ENCODE results near the gene EIF4EBP3. TPM values are rescaled to one million over a fixed set of nuclear protein-coding genes. Genes with fewer than 3 reads are reported as not detected.

EIF4EBP3 gene
- total RNA-seq (2014; rRNA removed; shearing (Covaris generic)) = 0.54 and 2.3 TPM in 2 replicates
- polyA plus RNA-seq (2016; fragmentation: Nextera tagmentation; extraction: Ambion mirVana) = 14.1 and 14.5 TPM in 2 replicates

- peak within 1 kb of the TSS; percentile 90 for H3K4me2 ChIP-seq (ENCODE audit: unreplicated experiment)
- peak within 1 kb of the TSS; percentile 95 for H3K27ac ChIP-seq
- H3K9me3 ChIP-seq (ENCODE audit: low read depth) = no peaks in the 10 kb centered on the region
- H2AFZ ChIP-seq = peak within 1 kb of the TSS; percentile 66
- in situ Hi-C loops (cut with MboI) = no loop called here
- peaks cover 16% of the 10 kb centered on the region for H3K4me1 ChIP-seq (ENCODE audit: insufficient read depth)
- H3F3A ChIP-seq (ENCODE audit: insufficient read depth) = peaks cover 49% of the 10 kb centered on the region
- peaks cover 19% of the 10 kb centered on the region; the same call in 1 of the 2 replicates for H3K36me3 ChIP-seq (ENCODE audit: low read depth)
- H3K9me2 ChIP-seq (ENCODE audit: insufficient read depth) = no peaks in the 10 kb centered on the region
- DNase-seq = peak; percentile 99
- 3 to 5% methylated on average over 45 to 51 of the region's 52 CpGs for WGBS, 2 experiments (ENCODE audit: low coverage in 1 of 2, low lambda C conversion rate in 2 of 2, missing lambda C conversion rate in 2 of 2)
- peak within 1 kb of the TSS; percentile 90 for H3K9ac ChIP-seq
- 0 out of 2 replicates have a peak, but pooled peaks cover under 1% of the 10 kb centered on the region for H4K20me1 ChIP-seq (ENCODE audit: insufficient read depth)
- peaks cover 22% of the 10 kb centered on the region for H3K79me2 ChIP-seq (ENCODE audit: insufficient read depth)
- H3K4me3 ChIP-seq = peak within 1 kb of the TSS; percentile 73
- H3K27me3 ChIP-seq (replicated peaks; ENCODE audit: insufficient read depth) = no peaks in the 10 kb centered on the region
- no peak for TF ChIP-seq EZH2phosphoT487 (IDR thresholded peaks at IDR 0.05; ENCODE audit: insufficient read depth, low read depth)
These were observed at the start of gene EIF4EBP3 for GRCh38 chr5:140547508-140548299. EIF4EBP3 (plus strand) TSS chr5:140547662; CDS start chr5:140547738, 76 bp downstream.

DNA sequence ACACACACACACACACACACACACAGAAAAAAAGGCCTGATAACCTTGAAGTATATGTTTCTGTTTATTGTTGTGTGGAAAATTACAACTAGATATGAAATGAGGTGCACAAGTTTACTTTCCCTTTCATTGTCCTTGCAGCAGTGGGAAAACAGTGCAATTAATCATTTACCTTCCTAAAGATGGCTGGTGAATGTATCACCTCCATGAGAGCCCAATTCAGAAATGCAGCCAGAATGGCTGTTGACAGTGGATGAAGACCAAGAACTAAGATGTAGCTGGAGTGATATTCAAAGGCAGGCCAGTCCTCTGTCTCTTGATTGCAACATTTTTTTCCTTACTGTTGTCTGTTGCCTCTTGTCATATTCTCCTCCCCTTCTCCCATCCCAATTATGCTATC, 49.6 kb upstream of the EIF4EBP3 start:
- Histone ChIP-seq H3K4me3 (no peak overlapping the region), H4K20me1 (ENCODE audit: insufficient read depth) (no peaks in the 10 kb centered on the region), H3K4me1 (ENCODE audit: insufficient read depth) (no peaks in the 10 kb centered on the region), H3F3A (ENCODE audit: insufficient read depth) (no peaks in the 10 kb centered on the region), H3K9me3 (ENCODE audit: low read depth) (no peaks in the 10 kb centered on the region), H3K27ac (no peak overlapping the region), H3K79me2 (ENCODE audit: insufficient read depth) (no peaks in the 10 kb centered on the region), H3K9ac (no peak overlapping the region), H3K9me2 (ENCODE audit: insufficient read depth) (no peaks in the 10 kb centered on the region), H3K27me3 (replicated peaks; ENCODE audit: insufficient read depth) (no peaks in the 10 kb centered on the region), H3K4me2 (ENCODE audit: unreplicated experiment) (no peak overlapping the region), H3K36me3 (ENCODE audit: low read depth) (peaks cover 14% of the 10 kb centered on the region), H2AFZ (no peak overlapping the region)
- no peak for TF ChIP-seq EZH2 (IDR thresholded peaks at IDR 0.05; ENCODE audit: insufficient read depth, poor library complexity, severe bottlenecking)
- no peak for TF ChIP-seq EZH2phosphoT487 (IDR thresholded peaks at IDR 0.05; ENCODE audit: insufficient read depth, low read depth)
- DNase-seq = peak; percentile 1
- in situ Hi-C loops (cut with MboI) = no loop called here

DNA sequence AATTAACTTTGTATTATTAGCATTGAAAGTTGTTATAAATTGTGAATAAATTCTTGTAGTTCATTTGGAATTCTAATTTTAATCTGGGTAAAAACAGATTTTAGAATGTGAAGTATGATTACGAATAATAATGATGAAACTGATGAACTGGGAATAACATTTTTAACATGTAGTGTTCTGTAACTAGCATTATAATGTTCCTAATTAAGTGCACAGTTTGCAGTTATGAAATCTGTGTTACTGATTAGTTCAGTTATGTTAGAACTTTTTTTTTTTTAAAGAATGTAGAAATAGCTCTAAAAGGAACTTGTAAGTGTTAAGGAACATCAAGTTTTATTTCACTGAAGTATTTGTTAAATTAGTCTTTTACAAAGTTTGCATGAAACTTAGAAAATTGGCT, 48.9 kb upstream of the EIF4EBP3 start:
- 23 to 24% methylated on average over 1 of the region's 1 CpG for WGBS, 2 experiments (ENCODE audit: low coverage in 1 of 2, low lambda C conversion rate in 2 of 2, missing lambda C conversion rate in 2 of 2)
- Histone ChIP-seq H3K9me2 (ENCODE audit: insufficient read depth) (no peaks in the 10 kb centered on the region), H3K27me3 (replicated peaks; ENCODE audit: insufficient read depth) (no peaks in the 10 kb centered on the region), H3K4me3 (no peak overlapping the region), H3K9ac (no peak overlapping the region), H3K4me2 (ENCODE audit: unreplicated experiment) (no peak overlapping the region), H3K9me3 (ENCODE audit: low read depth) (no peaks in the 10 kb centered on the region), H3F3A (ENCODE audit: insufficient read depth) (no peaks in the 10 kb centered on the region), H4K20me1 (ENCODE audit: insufficient read depth) (no peaks in the 10 kb centered on the region), H2AFZ (no peak overlapping the region), H3K79me2 (ENCODE audit: insufficient read depth) (no peaks in the 10 kb centered on the region), H3K27ac (no peak overlapping the region), H3K36me3 (ENCODE audit: low read depth) (peaks cover 14% of the 10 kb centered on the region), H3K4me1 (ENCODE audit: insufficient read depth) (no peaks in the 10 kb centered on the region)
- in situ Hi-C loops (cut with MboI) = no loop called here
- DNase-seq = no peak
- TF ChIP-seq EZH2phosphoT487 (IDR thresholded peaks at IDR 0.05; ENCODE audit: insufficient read depth, low read depth) (no peak), EZH2 (IDR thresholded peaks at IDR 0.05; ENCODE audit: insufficient read depth, poor library complexity, severe bottlenecking) (no peak)

DNA sequence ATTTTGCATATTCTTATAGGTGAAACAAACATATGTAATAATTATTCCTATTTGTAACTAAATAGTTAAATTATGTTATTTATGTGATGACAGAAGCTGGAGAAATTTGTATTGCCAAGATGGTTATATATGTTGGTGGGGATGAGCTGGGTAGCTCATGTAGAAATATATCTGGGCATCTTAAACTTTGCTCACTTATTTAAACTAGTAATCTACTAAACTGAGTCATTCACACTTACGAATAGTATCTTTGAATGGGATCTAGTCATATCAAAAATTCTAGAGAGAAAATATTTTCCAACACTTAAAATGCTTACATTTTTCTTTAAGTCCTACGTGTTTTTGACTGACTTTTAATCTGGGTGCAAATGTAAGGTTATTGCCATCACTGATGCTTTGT, 44.6 kb upstream of the EIF4EBP3 start:
- H3K9ac ChIP-seq = no peak overlapping the region

More for the DNA sequence above, 44.6 kb upstream of the EIF4EBP3 start:
- H3K79me2 ChIP-seq (ENCODE audit: insufficient read depth) = no peaks in the 10 kb centered on the region
- no peak overlapping the region for H3K4me3 ChIP-seq
- 99 to 100% methylated on average over 2 of the region's 2 CpGs for WGBS, 2 experiments (ENCODE audit: low coverage in 1 of 2, low lambda C conversion rate in 2 of 2, missing lambda C conversion rate in 2 of 2)
- H3K4me2 ChIP-seq (ENCODE audit: unreplicated experiment) = no peak overlapping the region
- H3K27me3 ChIP-seq (replicated peaks; ENCODE audit: insufficient read depth) = no peaks in the 10 kb centered on the region
- in situ Hi-C loops (cut with MboI) = no loop called here
- no peaks in the 10 kb centered on the region for H3F3A ChIP-seq (ENCODE audit: insufficient read depth)
- TF ChIP-seq EZH2 (IDR thresholded peaks at IDR 0.05; ENCODE audit: insufficient read depth, poor library complexity, severe bottlenecking) (no peak), EZH2phosphoT487 (IDR thresholded peaks at IDR 0.05; ENCODE audit: insufficient read depth, low read depth) (no peak)
- no peak for DNase-seq
- H3K9me3 ChIP-seq (ENCODE audit: low read depth) = no peaks in the 10 kb centered on the region
- H3K27ac ChIP-seq = no peak overlapping the region
- H2AFZ ChIP-seq = no peak overlapping the region
- no peaks in the 10 kb centered on the region for H4K20me1 ChIP-seq (ENCODE audit: insufficient read depth)
- H3K9me2 ChIP-seq (ENCODE audit: insufficient read depth) = no peaks in the 10 kb centered on the region
- H3K4me1 ChIP-seq (ENCODE audit: insufficient read depth) = no peaks in the 10 kb centered on the region
- peaks cover 29% of the 10 kb centered on the region for H3K36me3 ChIP-seq (ENCODE audit: low read depth)

Data from GM23248 (cell line).